Neural cell (in vitro differentiated cells): Measurements from ENCODE around the gene NEK6. TPM values are rescaled to one million over a fixed set of nuclear protein-coding genes. Genes with fewer than 3 reads are reported as not detected.

Experiments used
- H2AFZ ChIP-seq: fragments of 200-600, 300-800 bp; sonication (generic), shearing (Covaris generic); 2 replicates; pipeline ENCODE4 v1.6.0; 2014; ENCODE audit warnings: low read depth, mild to moderate bottlenecking, antibody characterized with exemption, low read length, moderate library complexity
- H3F3A ChIP-seq: fragments of 200-600 bp; shearing (Covaris generic); 2 replicates; pipeline ENCODE4 v1.6.1; 2016; ENCODE audit warnings: mild to moderate bottlenecking, moderate library complexity, mixed read lengths, antibody characterized with exemption, low read length; ENCODE audit not compliant: insufficient read depth, poor library complexity, severe bottlenecking
- H3K27ac ChIP-seq: fragments of 200-600, 300-800 bp; sonication (generic), shearing (Covaris generic); 2 replicates; pipeline ENCODE4 v1.5.1; 2014; ENCODE audit warnings: mild to moderate bottlenecking, low read length, moderate library complexity
- H3K27me3 ChIP-seq: fragments of 300-800, 200-600 bp; sonication (generic), shearing (Covaris generic); 2 replicates; pipeline ENCODE4 v1.6.0; 2014; ENCODE audit warnings: mild to moderate bottlenecking, low read depth, low read length, moderate library complexity; ENCODE audit not compliant: insufficient read depth
- H3K36me3 ChIP-seq: fragments of 300-800, 200-600 bp; sonication (generic), shearing (Covaris generic); 2 replicates; pipeline ENCODE4 v1.5.1; 2014; ENCODE audit warnings: mild to moderate bottlenecking, antibody characterized with exemption, low read length, moderate library complexity; ENCODE audit not compliant: insufficient read depth
- H3K4me2 ChIP-seq: fragments of 300-800, 200-600 bp; sonication (generic), shearing (Covaris generic); 2 replicates; pipeline ENCODE4 v1.6.0; 2014; ENCODE audit warnings: mild to moderate bottlenecking, low read length
- H3K4me3 ChIP-seq: fragments of 300-800, 200-600 bp; sonication (generic), shearing (Covaris generic); 2 replicates; pipeline ENCODE4 v1.5.1; 2014; ENCODE audit warnings: mild to moderate bottlenecking, low read length, moderate library complexity
- H3K79me2 ChIP-seq: fragments of 200-600 bp; shearing (Covaris generic); replicated peaks from 2 replicates; pipeline ENCODE4 v1.6.0; 2014; ENCODE audit warnings: mild to moderate bottlenecking, low read length, moderate library complexity; ENCODE audit not compliant: insufficient read depth
- H3K9ac ChIP-seq: fragments of 300-800, 200-600 bp; sonication (generic), shearing (Covaris generic); 2 replicates; pipeline ENCODE4 v1.6.1; 2016; ENCODE audit warnings: mild to moderate bottlenecking, low read length, mixed read lengths
- H3K9me2 ChIP-seq: fragments of 200-600 bp; shearing (Covaris generic); 2 replicates; pipeline ENCODE4 v1.6.1; 2016; ENCODE audit warnings: mild to moderate bottlenecking, low read length, mixed read lengths; ENCODE audit not compliant: insufficient read depth
- H3K9me3 ChIP-seq: fragments of 200-600, 300-800 bp; sonication (generic), shearing (Covaris generic); 2 replicates; pipeline ENCODE4 v1.6.1; 2016; ENCODE audit warnings: mild to moderate bottlenecking, mixed run types, low read length, moderate library complexity, mixed read lengths
- H4K20me1 ChIP-seq: fragments of 200-600 bp; shearing (Covaris generic); 2 replicates; pipeline ENCODE4 v1.6.1; 2016; ENCODE audit warnings: mild to moderate bottlenecking, mixed run types; ENCODE audit not compliant: insufficient read depth
- CTCF ChIP-seq: fragments of 450-650 bp; IDR thresholded peaks from 2 replicates; pipeline ENCODE4 v1.5.1; 2014; ENCODE audit warnings: antibody characterized with exemption, mild to moderate bottlenecking, moderate library complexity; ENCODE audit not compliant: poor library complexity, severe bottlenecking
- EP300 ChIP-seq: fragments of 450-650 bp; conservative IDR thresholded peaks from 2 replicates; pipeline ENCODE4 v1.6.1; 2014; ENCODE audit warnings: antibody characterized with exemption, mild to moderate bottlenecking, moderate library complexity; ENCODE audit not compliant: poor library complexity, severe bottlenecking
- EZH2 ChIP-seq: fragments of 200-600, 300-800 bp; shearing (Covaris generic), sonication (generic); IDR thresholded peaks from 2 replicates; pipeline ENCODE4 v1.6.1; 2014; ENCODE audit warnings: antibody characterized with exemption, low read length, borderline replicate concordance, mild to moderate bottlenecking; ENCODE audit not compliant: insufficient read depth, poor library complexity, severe bottlenecking
- MXI1 ChIP-seq: fragments of 450-650 bp; conservative IDR thresholded peaks from 2 replicates; pipeline ENCODE4 v1.6.1; 2014; ENCODE audit warnings: antibody characterized with exemption, mild to moderate bottlenecking; ENCODE audit not compliant: poor library complexity, severe bottlenecking
- POLR2AphosphoS5 ChIP-seq: IDR thresholded peaks from 2 replicates; pipeline ENCODE4 v1.6.1; 2012
- RAD21 ChIP-seq: fragments of 450-650 bp; conservative IDR thresholded peaks from 2 replicates; pipeline ENCODE4 v1.6.1; 2014; ENCODE audit warnings: antibody characterized with exemption, mild to moderate bottlenecking, moderate library complexity
- REST ChIP-seq: IDR thresholded peaks from 2 replicates; pipeline ENCODE4 v1.6.1; 2012; ENCODE audit warnings: borderline replicate concordance
- SMC3 ChIP-seq: fragments of 450-650 bp; conservative IDR thresholded peaks from 2 replicates; pipeline ENCODE4 v1.6.1; 2014; ENCODE audit warnings: antibody characterized with exemption, mild to moderate bottlenecking, moderate library complexity; ENCODE audit not compliant: poor library complexity
- TAF1 ChIP-seq: IDR thresholded peaks from 2 replicates; pipeline ENCODE4 v1.6.1; 2012; ENCODE audit warnings: low read depth
- polyA plus RNA-seq: library from polyadenylated mRNA; depleted of rRNA; stranded (reverse); fragments of >200 nt; gene quantifications from 2 replicates; pipeline ENCODE4 v1.2.3, GENCODE V29; 2014

NEK6 gene
- polyA plus RNA-seq, 1 donor from 2014 or later, result 4.6 TPM

GRCh38 chr9:124349267-124349666, 91.5 kb downstream of the NEK6 start:
- Histone ChIP-seq H3K9me3 (no peaks in the 10 kb centered on the region), H3K4me2 (no peak overlapping the region), H3K36me3 (no peaks in the 10 kb centered on the region), H3K9me2 (no peaks in the 10 kb centered on the region), H3F3A (no peaks in the 10 kb centered on the region), H3K27ac (no peak overlapping the region), H3K4me3 (no peak overlapping the region), H3K9ac (no peak overlapping the region), H2AFZ (no peak overlapping the region), H3K79me2 (no peaks in the 10 kb centered on the region), H4K20me1 (no peaks in the 10 kb centered on the region), H3K27me3 (no peaks in the 10 kb centered on the region)
- no peak for TF ChIP-seq POLR2AphosphoS5
- no peak for TF ChIP-seq MXI1
- no peak for TF ChIP-seq CTCF
- no peak for TF ChIP-seq SMC3
- TF ChIP-seq TAF1, result no peak

- H3K4me3 ChIP-seq, result no peak overlapping the region
- H3K27ac ChIP-seq, result no peak overlapping the region
- no peaks in the 10 kb centered on the region for H3K36me3 ChIP-seq
- no peak overlapping the region for H3K9ac ChIP-seq
- no peak overlapping the region for H3K4me2 ChIP-seq
- H3K27me3 ChIP-seq, result no peaks in the 10 kb centered on the region
- no peaks in the 10 kb centered on the region for H4K20me1 ChIP-seq
- TF ChIP-seq EP300 (no peak), MXI1 (no peak), SMC3 (no peak), CTCF (no peak), RAD21 (no peak), TAF1 (no peak), REST (no peak), EZH2 (no peak), POLR2AphosphoS5 (no peak)
- H3K9me3 ChIP-seq, result no peaks in the 10 kb centered on the region
- no peaks in the 10 kb centered on the region for H3K79me2 ChIP-seq
- no peaks in the 10 kb centered on the region for H3F3A ChIP-seq
- no peaks in the 10 kb centered on the region for H3K9me2 ChIP-seq
- no peak overlapping the region for H2AFZ ChIP-seq
Observed at GRCh38 chr9:124349675-124350493, 92.1 kb downstream of the NEK6 start.
